NCI-H82 treated with DMSO at 0.1 percent for 48 hours (cell line): Measurements from ENCODE around the gene RAPGEFL1.
"Not testable (repeated sequence)": the region's sequence is repeated elsewhere in the genome, so short reads cannot be mapped to it uniquely, and the experiment has no call there.

Experiments used
- DNase-seq: peaks from one replicate; lab custom pipeline; 2025; ENCODE audit not compliant: unreplicated experiment; lab: John Stamatoyannopoulos, UW

RAPGEFL1 gene

DNA sequence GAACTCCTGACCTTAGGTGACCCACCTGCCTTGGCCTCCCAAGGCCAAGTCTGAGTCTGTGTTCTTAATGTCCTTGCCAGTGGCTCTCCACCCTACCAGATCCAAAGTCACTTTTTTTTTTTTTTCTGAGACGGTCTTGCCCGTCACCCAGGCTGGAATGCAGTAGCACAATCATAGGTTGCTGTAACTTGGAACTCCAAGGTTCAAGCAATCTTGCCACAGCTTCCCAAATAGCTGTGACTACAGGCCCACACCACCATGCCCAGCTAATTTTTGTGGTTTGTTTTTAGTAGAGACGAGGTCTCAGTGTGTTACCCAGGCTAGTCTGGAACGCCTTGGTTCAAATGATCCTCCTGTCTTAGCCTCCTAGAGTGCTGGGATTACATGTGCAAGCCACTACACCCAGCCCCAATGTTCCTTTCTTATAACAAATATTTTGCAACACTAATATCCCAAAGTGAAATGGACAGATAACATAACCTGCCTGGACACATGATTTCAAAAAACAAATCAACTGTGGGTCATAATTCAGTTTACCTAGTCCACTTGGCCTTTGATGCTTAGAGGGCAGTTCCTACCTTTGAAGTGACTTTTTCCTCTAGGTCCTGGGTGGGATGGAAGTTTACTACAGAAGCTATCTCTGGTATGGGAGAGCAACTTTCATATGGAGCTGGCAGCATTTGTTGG, 4.0 kb upstream of the RAPGEFL1 start:
- DNase-seq = no peak

DNA sequence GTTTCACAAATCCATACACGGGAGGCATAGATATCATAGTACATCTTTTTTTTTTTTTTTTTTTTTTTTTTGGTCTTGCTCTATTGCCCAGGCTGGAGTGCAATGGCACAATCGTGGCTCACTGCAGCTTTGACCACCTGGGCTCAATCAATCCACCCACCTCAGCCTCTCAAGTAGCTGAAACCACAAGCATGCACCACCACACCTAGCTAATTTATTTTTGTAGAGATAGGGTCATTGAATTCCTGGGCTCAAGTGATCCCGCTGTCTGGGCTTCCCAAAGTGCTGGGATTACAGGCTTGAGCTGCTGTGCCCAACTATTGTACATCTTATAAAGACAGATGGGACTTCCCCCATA, 3.5 kb upstream of the RAPGEFL1 start:
- DNase-seq = no peak

DNA sequence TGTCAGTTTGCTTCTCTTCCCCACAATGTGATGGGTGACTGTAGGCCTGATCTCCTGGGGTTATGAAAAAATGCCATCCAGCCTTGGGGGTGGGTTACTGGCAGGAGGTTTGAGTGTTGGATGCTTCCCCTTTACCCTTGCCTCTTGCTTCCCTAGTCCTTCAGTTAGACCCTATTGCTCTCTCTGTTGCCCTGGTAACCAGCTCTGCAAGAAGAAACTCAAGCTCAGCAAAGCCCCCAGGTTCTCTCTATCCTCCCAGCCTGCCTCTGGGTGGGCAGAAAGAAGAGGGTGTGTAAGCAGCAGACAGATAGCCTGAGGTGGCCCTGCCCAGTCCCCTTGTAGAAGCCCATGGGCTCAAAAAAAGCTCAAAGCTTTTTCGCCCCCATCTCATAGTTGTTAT, 2.8 kb upstream of the RAPGEFL1 start:
- DNase-seq = no peak

DNA sequence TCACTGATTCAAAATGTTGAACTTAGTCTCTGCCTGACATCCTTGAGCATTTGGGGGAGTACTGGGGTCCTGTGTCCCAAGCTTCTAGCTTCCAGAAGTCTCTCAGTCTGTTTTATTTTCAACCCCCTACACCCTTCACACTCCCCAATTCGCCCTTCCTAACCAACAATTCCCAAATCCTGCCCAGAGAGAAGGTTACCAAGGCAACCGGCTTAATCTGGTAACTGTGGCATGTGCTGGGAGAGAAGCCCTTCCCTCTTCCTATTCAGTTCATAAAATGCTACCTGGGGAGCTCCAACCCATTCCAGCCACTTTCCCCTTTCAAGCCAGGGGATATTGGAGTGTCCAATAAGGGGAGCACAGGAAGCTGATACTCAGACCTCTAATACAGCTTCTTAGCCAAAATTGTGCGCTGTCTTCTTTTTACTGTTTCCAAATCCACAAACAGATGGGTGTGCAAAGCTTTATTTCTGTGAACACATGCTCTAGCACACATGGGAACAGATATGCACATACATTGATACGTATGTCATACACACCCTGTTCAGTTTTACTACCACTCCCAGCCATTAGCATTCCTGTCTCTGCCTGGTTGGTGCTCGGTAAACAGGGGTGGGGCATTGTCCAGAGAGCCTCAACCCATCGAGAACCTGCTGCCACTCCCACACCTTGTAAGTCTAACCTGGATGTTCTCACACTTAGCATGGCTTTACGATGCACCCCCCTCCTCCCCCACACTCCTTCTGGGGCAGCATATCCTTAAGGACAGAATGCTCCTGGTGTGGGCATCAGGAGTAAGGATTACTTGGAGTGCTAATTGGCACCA, 1.1 kb upstream of the RAPGEFL1 start:
- DNase-seq = no peak

DNA sequence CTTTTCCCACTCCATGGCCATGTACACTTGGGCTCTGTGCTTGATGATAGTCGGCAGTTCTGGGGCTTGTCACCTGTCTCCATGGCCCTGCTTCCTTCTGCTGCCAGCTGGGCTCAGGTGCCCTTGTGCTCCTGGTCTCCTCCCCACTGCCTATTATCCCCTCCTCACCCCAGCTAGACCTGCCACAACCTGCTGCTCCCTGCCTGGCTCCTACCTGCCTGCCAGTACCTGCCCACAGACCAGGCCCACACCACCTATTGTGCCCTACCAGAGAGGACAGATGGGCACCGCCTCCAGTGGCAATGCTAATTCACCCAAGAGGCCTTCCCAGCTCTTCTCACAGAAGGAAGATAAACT, 538 bp upstream of the RAPGEFL1 start:
- DNase-seq = no peak

DNA sequence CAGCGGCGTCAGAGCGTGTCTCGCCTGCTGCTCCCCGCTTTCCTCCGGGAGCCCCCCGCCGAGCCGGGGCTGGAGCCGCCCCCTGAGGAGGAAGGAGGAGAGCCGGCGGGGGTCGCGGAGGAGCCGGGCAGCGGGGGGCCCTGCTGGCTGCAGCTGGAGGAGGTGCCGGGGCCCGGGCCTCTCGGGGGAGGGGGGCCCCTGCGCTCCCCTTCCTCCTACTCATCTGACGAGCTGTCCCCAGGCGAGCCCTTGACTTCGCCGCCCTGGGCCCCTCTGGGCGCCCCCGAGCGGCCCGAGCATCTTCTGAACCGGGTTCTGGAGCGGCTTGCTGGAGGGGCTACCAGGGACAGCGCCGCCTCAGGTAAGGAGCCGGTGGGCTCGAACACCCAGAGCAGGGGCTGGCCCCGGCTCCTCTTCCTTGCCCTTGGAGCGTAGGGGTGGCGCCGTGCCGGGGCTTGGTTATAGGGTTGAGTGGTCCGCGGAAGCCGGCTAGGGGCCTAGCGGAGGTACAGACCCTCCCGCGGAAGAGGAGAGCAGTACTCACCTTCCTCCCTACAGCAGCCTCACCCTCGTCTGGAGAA, 841 bp downstream of the RAPGEFL1 start:
- DNase-seq = no peak

DNA sequence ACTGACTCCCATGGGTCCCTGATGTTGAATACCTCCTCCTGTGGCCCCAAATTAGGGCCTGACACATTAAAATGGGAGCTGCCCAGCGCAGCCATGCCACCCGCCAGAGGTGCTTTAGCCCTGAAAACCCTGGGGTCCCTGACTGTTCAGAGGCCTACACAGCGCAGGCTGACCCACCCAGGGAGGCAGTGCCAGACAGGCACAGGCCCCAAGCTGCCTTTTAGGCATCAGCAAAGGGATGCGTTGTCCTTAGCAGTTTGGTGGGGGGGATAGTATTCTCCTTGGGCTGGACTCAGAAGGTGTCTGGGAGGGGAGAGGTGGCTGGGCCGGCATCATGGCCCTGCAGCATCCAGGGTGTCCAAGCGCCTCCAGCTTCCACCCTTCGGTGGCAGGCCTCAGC, 1.4 kb downstream of the RAPGEFL1 start:
- DNase-seq = no peak

DNA sequence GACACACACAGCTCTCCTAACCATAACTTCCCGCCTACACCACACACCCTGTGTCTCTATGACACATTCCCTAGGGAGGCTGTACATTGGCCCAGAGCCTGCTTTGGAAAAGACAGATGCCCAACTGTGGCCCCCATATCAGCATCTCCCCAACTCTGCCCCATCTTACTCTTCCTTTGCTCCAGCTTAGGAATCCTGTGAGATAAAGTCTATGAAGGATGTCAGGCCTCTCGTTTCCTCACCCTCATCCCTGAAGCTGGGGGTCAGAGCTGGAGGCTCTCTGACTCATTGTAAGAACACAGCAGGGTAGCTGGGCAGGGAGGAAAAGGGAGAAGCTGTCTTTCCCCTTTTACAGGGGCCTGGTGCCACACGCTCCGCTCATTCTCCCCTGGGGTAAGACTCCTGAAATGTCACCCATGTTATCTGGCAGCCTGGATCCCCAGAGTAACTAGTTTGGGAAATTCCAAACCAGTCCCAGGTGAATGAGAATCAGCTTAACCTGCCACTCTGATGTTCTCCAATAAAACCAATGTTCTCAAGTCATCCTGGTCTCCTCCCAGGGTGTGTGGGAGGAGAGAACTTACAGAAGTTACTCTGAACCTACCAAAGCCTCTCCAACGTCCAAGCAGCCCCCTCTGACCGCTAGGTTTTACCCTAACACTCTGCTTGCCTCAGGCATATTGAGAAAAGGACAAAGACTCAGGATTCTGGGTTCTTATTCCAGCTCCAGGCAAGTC, 2.8 kb downstream of the RAPGEFL1 start:
- no peak for DNase-seq

DNA sequence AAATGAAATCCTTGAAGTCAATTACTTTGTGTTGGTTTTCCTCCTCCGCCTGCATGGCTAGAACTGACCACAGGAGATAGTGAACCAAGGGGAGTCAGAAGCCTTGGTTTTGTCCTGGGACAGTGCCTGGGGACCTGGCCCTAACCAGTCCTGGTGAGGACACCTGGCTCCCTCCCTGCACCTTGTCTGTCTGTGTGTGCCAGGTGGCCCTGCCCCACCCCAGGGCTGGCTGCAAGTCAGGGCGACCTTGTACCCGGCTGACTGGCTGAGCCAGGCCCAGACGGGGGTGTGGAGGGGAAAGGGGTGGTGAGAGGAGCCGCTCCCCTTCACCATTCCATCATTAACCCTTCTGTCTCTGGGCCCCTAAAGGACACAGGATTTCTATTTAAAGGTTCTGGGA, 3.4 kb downstream of the RAPGEFL1 start:
- DNase-seq = no peak

DNA sequence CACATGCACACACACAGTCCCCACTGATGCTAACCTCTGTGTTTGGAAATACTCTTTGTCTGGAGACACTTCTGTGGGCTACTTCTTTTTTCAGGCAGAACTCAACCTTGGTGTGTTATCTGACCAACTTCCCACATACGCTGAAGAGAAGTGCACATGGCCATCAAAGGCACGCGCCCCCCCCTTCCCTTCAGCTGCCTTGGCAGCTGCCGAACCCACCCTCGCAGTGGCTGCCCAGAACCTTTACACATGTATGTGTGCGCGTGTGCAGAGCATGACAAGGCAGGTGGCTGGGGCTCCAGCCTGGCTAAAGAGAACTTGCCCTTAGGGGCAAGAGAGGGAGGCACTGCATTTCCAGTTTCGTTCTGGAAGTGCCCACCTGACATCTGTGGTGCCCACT, 3.9 kb downstream of the RAPGEFL1 start:
- no peak for DNase-seq

DNA sequence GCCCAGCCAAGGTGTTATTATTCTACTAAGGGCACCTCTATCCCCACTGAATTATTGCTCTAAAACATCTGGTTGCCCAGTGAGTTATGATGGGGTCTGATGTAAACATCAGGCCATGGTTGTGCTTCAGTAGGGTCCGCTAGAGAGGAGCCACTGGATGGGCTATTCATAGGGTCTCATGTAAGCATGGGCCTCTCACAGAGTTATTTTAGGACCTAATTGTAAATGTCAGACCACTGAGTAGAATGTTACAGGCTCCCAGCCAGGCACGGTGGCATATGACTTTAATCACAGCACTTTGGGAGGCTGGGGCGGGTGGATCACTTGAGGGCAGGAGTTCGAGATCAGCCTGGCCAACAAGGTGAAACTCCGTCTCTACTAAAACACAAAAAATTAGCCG, 5.3 kb downstream of the RAPGEFL1 start:
- no peak for DNase-seq

DNA sequence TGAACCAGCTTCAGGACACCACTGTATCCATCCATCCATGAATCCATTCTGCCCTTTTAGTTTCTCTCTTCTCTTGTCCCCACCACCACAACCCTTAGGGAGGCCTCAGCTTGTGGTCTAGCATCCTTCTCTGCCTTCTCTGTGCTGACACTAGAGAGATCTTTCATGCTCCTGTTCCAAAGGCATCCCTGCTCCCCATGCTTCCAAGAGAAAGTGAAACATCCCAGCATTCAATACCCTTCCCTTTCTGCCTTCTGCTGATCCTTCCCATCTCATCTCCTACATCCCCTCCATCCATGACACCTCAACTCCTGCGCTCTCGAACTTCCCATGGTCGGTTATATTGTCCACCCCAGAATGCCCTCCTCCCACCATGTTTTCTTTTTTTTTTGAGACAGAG, 10.0 kb downstream of the RAPGEFL1 start:
- no peak for DNase-seq

DNA sequence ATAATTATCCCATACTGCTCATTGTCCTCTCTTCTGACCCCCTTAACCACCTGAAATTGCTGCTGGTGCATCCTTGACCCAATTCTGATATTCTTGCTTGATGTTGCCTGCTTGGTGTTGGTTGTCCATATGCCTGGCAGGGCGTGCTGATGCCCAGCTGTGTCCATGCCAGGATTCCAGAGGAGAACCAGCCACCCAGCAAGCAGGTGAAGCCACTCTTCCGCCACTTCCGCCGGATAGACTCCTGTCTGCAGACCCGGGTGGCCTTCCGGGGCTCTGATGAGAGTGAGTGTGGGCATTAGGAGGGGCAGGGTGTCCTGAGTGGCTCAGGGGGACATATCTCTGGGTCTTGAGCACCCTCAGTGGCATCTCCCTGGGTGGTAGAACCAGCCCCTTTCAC, 11.4 kb downstream of the RAPGEFL1 start:
- no peak for DNase-seq

DNA sequence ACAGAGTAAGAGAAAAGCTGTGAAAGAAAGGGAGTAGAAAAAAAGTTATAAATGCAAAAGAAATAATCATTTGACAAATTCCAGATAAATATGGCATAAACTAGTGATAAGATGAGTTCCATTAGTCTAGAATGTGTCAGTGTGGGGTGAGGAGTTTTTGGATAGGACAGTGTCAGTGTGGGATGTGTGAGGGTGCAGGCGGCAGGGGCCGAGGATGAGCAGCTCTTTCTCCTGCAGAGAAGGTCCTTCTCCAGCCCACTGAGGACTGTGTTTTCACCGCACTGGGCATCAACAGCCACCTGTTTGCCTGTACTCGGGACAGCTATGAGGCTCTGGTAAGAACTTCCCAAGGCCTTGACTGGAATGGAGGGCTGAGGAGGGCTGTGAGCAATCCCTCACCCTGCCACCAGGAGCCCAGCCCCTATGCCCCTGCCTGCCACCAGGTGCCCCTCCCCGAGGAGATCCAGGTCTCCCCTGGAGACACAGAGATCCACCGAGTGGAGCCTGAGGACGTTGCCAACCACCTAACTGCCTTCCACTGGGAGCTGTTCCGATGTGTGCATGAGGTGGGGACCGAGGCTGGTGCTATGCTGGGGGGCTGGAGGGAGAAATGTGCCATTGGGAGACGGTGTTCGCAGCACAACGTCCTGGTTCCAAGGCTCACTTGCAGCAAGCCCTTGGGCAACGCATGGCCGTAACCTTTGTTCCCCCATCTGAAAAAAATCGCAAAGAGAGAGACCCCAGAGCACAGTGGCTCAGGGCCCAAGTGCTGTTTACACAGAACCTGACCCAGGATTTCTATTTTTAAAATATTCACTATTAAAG, 13.1 kb downstream of the RAPGEFL1 start:
- DNase-seq = no peak

DNA sequence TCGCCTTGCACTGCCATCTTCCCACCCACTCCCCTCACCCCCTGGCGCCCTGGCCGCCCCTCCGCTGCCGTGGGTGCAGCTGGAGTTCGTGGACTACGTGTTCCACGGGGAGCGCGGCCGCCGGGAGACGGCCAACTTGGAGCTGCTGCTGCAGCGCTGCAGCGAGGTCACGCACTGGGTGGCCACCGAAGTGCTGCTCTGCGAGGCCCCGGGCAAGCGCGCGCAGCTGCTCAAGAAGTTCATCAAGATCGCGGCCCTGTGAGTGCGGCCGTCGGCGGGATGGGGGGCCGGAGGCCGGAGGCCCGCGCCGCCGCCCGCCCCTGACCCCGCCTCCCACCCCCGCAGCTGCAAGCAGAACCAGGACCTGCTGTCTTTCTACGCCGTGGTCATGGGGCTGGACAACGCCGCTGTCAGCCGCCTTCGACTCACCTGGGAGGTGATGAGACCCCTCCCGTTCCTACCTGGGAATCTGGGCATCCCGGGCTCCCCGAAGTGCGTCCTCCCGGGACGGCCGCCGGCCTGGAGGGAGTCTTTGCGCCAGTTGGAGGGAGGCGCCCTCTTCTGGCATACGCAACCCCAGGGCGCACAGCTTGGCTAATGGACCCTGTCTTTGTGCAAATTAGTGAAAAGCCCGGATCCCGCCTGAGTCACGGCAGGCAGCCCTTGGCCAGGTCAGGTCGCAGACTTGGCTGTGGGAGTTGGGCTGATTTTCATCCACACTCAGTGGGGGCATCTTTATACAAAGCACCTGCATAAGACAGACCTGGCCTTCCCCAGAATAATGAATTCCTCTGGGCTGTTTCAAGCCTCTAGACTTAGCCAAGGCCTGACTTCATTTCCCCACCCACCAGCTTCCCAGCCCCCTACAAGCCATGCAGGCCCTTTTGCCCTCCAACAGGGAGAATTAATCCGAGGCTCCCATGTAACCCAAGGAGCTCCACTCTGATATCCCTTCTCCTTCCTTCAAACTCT, 14.3 kb downstream of the RAPGEFL1 start:
- no peak for DNase-seq

DNA sequence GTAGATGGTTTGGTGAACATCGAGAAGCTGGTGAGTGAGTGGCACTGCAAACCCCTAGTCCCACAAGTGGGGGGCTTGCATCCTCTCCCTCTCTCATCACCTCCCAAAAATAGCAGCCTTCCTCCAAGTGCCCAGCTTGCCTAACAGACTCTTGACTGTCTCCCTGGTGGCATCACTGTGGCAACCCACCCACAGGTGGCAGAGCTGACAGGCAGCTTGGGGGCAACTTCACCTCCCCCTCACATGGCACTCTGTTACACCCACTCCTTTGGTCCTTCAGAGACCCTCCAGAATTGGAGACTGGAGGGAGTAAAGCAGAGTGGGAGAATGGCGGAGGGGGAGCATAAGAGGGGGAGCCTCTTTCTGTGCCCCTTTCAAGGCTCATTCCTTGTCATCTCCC, 15.7 kb downstream of the RAPGEFL1 start:
- DNase-seq = no peak

DNA sequence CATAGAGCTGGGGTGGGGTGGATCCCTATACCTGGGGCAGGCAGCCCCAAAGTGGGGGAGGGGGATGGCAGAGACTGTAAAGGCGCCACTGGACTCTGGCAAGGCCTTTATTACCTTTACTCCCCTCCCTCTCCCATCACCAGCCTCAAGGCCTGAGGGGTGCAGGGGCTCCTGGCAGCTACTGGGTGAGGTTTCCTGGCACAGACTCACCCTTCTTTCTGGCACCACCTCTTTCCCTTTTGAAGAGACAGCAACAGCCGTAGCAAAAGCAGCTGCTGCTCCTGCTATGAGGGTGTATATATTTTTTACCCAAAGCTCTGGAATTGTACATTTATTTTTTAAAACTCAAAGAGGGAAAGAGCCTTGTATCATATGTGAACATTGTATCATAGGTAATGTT, 17.6 kb downstream of the RAPGEFL1 start:
- DNase-seq = no peak

DNA sequence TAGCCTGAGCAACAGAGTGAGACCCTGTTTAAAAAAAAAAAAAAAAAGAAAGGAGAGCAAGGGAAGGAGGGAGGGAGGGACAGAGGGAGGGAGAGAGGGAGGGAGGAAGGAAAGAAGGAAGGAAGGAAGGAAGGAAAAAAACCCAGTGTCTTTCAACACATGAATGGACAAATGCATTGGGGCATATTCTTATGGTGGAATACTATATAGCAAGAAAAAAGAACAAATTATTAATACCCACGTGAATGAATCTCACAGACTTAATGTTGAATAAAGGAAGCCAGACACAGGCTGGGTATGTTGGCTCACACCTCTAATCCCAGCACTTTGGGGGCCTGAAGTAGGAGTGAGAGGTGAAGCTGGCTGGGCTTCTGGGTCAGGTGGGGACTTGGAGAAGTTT, 20.3 kb downstream of the RAPGEFL1 start:
- no peak for DNase-seq

DNA sequence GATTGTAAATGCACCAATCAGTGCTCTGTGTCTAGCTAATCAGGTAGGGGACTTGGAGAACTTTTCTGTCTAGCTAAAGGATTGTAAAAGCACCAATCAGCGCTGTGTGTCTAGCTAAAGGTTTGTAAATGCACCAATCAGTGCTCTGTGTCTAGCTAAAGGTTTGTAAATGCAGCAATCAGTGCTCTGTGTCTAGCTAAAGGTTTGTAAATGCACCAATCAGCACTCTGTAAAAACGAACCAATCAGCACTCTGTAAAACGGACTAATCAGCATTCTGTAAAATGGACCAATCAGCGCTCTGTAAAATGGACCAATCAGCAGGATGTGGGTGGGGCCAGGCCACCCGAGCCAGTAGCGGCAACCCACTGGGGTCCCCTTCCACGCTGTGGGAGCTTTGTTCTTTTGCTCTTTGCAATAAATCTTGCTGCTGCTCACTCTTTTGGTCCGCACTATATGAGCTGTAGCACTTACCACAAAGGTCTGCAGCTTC, 20.7 kb downstream of the RAPGEFL1 start:
- DNase-seq = not testable (repeated sequence)

DNA sequence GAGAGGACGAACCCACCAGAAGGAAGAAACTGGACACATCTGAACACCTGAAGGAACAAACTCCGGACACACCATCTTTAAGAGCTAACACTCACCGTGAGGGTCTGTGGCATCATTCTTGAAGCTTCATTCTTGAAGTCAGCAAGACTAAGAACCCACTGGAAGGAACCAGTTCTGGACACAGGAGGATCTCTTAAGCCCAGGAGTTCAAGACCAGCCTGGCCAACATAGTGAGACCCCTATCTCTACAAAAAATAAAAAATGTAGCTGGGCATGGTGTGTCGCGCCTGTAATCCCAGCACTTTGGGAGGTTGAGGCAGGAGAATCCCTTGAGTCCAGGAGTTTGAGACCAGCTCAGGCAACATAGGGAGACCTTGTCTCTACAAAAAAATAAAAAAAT, 21.3 kb downstream of the RAPGEFL1 start:
- DNase-seq = no peak
